Dermis blood vessel endothelial cell (primary cell): Measurements from ENCODE around the gene SP6. TPM values are rescaled to one million over a fixed set of nuclear protein-coding genes. Genes with fewer than 3 reads are reported as not detected.

ENCODE experiments used
- DNase-seq: peaks from one replicate; pipeline ENCODE4 v3.0.0; 2010
- total RNA-seq: library from RNA; depleted of rRNA; stranded (reverse); fragments of >200 nt; gene quantifications from 2 replicates; pipeline ENCODE4 v1.2.3, GENCODE V29; 2014

SP6 gene
- total RNA-seq, 1 donor from 2014 or later = 4.8 TPM

DNA sequence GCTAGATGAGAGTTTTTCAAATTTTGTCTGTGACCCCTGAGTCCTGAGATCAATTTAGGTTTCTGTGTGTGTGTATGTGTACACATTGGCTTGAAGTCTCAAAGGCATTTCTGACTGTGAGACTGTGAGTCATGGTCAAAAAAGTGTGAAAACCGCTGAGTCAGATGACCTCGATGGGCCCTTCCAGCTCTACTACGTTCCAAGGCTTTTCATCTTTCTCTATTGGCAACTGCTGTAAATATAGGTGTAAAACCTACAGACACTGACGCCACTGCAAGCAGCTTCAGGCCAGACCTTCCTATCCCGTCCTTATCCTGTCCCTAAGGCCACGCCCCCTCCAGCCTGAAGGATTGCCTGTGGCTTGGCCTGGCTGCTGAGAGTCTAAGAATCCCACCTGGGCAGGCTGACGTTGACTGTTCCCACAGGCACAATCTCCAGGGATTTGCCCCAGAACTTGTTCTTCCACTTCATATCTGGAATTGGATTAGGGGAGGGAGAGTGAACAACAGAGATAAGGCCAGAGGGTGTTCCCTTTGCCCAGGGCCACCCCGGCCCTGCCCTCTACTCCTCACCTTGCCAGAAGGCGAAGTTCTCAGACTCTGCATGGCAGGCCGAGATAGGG is 40.7 kb downstream of the SP6 start:
- peak; percentile 76 for DNase-seq

GRCh38 chr17:47808830-47809480 is 42.0 kb downstream of the SP6 start:
- no peak for DNase-seq

GRCh38 chr17:47808036-47808829 is 42.7 kb downstream of the SP6 start:
- no peak for DNase-seq

GRCh38 chr17:47807421-47807820 is 43.5 kb downstream of the SP6 start:
- DNase-seq = no peak

DNA sequence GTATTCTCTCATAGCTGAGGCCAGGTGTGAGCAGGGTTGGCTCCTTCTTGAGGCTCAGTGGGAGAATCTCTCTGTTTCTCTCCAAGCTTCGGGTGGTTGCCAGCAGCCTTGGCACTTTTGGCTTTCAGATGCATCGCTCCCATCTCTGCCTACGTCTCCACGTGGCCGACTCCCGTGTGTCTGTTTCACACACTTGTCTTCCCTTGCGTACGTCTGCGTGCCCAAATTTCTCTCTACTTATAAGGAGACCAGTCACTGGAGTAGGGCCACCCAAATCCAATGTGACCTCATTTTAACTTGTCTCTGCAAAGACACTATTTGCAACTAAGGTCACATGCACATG is 44.1 kb downstream of the SP6 start:
- DNase-seq = no peak

- DNase-seq = no peak
Measured at GRCh38 chr17:47806026-47806912, 44.7 kb downstream of the SP6 start.

GRCh38 chr17:47804461-47804860 is 46.5 kb downstream of the SP6 start:
- no peak for DNase-seq

DNA sequence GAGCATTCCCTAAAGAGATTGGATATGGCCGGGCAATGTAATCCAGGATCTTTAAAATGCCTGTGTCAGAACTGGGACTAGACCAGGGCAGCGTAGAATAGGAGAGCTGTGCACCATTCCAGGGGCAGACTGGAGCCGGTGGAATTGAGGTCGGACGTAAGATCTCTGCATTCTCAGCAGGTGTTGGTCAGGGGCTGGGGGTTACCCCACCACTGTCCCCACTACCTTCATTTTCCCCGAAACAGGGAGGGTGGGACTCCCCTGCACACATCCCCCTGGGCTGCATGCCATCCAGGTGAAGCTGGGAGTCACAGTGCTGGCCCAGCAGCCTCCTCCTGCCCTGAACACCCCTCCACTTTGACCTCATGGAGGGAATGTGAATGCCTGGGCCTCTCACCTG is 47.2 kb downstream of the SP6 start:
- no peak for DNase-seq

DNA sequence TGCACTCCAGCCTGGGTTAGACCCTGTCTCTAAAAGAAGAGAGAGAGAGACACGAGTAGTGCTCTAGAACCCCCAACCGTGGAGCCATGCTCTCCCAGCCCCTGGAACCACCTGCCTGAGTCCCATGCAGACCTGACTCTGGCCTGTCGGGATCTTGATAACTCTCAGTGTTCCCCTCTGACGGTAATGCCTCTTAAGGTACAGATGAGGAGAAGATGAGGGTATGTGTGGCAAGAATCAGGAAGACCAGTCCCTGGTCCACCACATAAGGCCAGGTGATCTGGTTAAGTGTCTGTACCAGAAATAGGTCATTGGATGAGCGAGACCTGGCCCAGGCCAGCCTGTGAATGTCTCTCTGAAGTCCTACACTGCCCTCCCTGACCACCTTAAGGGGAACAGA is 47.8 kb downstream of the SP6 start:
- DNase-seq = no peak

GRCh38 chr17:47802341-47803022 is 48.5 kb downstream of the SP6 start:
- DNase-seq = peak; percentile 66

DNA sequence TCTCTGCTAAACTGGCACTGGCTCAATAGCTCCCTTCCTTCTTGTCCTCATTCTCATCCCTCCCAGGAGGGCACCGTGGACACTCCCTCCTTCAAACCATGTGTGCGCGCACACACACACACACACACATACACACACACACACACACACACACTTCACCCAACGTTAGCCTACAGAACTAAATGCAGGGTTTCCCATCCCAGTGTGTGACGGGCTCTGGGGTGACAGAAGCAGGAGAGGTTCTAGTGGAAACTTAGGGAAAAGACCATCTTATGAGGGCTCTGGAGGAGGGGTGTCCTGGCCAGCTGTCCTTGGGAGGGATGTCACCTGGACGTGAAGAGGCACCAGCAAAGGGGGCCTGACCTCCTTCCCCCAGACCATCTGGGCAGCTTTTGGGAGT is 49.1 kb downstream of the SP6 start:
- no peak for DNase-seq

DNA sequence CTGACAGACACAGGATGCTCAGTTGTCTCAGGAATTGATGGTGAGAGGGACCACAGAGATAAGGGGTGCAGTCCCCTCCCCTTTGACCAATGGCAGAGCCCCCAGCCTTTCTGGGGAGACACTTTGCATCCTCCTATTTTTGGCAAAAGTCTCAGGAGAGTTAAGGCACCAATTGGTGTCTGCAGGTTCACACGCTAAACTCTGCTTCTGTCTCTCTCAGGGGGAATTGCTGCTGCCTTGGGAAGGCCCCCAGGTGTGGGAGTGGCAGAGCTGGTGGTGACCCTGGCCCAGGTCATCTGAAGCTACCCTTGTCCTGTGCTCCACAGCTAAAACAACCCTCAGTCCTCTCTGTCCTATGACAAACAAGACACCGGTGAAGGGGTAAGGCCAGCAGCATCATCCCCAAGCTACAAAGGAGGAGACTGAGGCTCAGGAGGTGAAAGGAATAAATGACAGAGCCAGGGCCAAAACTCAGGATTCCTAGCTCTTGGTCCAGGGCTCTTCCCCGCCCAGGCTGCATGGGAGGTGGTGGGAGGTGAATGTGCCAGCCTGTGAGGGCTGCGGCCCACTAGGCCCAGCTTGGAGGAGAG is 49.7 kb downstream of the SP6 start:
- no peak for DNase-seq

- no peak for DNase-seq
Measured at GRCh38 chr17:47800686-47801085, 50.3 kb downstream of the SP6 start.

DNA sequence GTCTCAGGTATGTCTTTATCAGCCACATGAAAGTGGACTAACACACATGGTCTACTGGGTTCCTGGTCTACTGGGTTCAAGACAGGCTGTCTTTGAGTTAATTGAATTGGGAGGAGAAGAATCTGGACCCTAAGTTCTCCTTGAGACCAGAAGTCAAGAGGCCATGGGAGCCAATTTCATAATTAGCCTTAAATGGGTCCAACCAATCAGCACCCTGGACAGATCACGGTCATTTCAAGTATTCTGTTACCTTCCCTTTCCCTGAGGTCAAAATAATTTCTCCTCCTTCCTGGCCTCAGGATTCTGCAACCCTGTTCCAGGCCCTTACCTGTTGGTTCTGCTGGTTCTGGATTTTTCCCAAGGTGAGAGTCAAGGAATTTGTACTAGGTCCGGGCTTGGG is 53.2 kb downstream of the SP6 start:
- DNase-seq = peak; percentile 30

Other genes starting within 250 kb of the SP6 start
- gene KPNB1, start 201.2 kb downstream of the SP6 start, total RNA-seq = 394 and 596 TPM in 2 replicates
- 14.8 and 20.2 TPM in 2 replicates for gene TBKBP1, start 157.0 kb downstream of the SP6 start, total RNA-seq
- gene TBX21, start 117.9 kb downstream of the SP6 start, total RNA-seq = not detected in 2 replicates
- 8.9 and 11.6 TPM in 2 replicates for gene OSBPL7, start 29.4 kb downstream of the SP6 start, total RNA-seq
- 19.9 and 26.0 TPM in 2 replicates for gene MRPL10, start 19.6 kb downstream of the SP6 start, total RNA-seq
- 0.05 TPM in 1 of 2 replicates, not detected in the other for gene LRRC46, start 19.5 kb downstream of the SP6 start, total RNA-seq
- 44.3 and 74.2 TPM in 2 replicates for gene SCRN2, start 9.9 kb downstream of the SP6 start, total RNA-seq
- 1.7 and 2.6 TPM in 2 replicates for gene SP2, start 45.1 kb upstream of the SP6 start, total RNA-seq
- gene PNPO, start 90.4 kb upstream of the SP6 start, total RNA-seq = 36.4 and 43.0 TPM in 2 replicates
- not detected in 2 replicates for gene PRR15L, start 106.7 kb upstream of the SP6 start, total RNA-seq
- 48.0 and 76.6 TPM in 2 replicates for gene CDK5RAP3, start 120.0 kb upstream of the SP6 start, total RNA-seq
- gene COPZ2, start 186.6 kb upstream of the SP6 start, total RNA-seq = 3.8 and 6.5 TPM in 2 replicates
- gene NFE2L1, start 197.2 kb upstream of the SP6 start, total RNA-seq = 95.1 and 209 TPM in 2 replicates